ENCODE results near the gene DNAH2. TPM values are rescaled to one million over a fixed set of nuclear protein-coding genes. Genes with fewer than 3 reads are reported as not detected.

Gene DNAH2
- total RNA-seq, 1 donor from 2014 or later: 0.16 TPM

DNA sequence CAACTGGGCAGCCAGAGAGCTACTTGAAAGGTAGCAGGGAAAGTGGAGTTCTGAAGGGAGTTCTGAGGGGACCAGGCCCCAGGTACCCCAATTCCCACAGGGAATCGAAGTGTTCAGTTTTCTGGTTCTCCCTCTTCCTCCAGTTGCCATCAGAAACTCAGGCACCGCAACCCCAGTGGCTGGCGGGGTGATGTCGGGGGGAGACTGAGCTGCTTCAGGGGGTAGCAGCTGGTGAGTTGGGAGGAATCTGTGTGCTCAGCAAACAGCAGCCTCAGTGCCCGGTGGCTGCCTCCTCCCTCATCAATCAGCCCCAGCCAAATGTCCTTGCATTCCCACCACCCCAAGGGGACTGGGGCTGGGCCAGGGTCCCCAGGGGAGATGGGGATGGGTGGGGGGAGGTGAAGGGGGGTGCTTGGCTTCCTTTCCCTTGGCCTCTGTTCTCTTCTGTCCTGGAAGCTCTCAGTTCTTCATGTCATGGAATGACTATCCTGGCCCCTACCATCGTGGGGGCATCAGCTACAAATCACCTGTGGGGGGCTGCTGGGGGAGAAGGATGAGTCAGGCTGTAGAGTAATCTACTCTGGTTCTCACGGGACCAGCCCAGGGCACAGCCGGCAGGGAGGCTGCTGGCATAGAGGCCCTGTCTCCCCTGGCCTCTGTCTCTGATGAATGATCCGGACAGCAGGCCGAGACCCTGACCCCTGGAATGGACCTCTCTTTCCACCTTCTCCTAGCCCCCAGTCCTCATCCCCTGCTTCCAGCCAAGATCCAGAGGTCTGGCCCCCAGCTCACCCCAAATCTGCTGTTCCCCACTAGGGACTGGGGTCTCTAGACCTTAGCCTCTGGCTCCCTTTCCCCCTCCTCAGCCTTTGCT lies 2.6 kb upstream of the DNAH2 start:
- intact Hi-C loops (cut with DNase I): no loop called here
- DNase-seq (ENCODE audit: low spot score): no peak

DNA sequence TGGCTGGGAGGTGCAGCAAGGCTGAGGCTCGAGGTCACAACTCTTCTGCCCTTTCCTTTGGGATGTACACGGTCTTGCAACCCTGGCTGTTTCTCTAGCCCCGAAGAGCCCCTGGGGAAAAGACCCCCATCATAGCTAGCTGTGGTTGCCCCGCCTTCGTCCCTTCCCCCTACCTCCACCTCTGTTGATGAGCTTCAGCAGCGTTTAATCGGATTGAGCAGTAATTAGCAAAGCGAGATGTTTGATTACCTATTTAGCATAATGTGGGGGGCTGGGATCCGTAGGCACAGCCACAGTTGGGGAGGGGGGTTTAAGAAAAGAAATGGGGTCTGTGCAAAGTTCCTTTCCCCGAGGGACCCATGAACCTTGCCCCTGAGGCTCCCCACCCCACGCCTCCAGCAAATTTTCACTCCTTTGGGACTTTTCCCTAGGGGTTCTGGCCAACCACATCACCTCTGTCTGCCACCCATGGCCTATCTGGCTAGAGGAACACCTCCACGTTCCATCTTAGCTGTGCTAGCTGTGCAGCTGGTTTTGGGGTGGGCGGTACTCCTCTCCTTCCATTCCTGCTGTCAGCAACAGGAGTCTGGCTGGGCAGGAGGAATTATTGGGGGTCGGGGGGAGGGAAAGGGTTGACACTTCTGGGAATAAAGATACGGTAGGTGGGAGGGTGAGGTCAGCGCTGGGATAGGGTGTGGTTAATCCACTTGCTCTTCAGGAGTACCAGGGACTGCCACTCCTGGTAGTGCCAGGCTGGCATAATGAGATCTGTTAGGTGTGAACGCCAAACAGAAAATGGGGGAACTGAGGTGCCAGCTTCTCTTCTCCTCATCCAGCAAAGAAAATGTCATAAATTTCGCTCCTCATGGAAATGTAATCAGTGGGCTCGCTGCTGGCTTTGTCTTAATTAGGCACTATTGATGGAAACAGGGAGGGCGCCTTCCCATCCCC lies 1.3 kb upstream of the DNAH2 start:
- intact Hi-C loops (cut with DNase I): no loop called here
- DNase-seq (ENCODE audit: low spot score): no peak

DNA sequence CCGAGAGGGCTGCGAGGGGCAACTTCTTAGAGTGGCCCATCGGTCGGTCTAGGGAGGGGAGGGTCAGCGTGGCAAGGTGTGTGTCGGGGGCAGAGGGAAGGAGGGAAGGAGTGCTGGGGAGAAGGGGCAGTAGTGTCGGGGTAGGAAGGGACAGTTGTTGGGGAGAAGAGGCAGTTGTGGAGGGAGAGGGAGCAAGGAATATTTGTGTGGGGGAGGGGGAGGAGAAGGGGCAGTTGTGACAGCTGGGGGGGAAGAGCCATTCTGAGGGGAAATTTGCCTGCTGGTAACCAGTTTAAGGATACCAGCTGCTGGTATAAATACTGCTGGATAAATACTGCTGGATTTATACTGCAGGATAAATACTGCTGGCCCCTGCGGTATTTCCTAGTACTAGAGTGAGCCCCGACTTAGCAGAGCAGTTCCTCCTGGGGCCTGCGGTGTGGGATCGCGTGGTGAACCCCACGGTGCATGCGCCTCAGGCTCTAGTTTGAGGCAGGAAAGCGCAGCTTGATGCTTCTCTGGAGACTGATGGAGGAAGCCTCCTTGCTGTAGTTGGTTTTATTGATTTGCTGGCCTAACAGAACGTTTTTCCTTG lies 309 bp downstream of the DNAH2 start:
- intact Hi-C loops (cut with DNase I): loop anchor here (1.0 kb wide), 1 partner anchor 30 kb away; the partner anchor contains the start of gene WRAP53
- DNase-seq (ENCODE audit: low spot score): no peak

DNA sequence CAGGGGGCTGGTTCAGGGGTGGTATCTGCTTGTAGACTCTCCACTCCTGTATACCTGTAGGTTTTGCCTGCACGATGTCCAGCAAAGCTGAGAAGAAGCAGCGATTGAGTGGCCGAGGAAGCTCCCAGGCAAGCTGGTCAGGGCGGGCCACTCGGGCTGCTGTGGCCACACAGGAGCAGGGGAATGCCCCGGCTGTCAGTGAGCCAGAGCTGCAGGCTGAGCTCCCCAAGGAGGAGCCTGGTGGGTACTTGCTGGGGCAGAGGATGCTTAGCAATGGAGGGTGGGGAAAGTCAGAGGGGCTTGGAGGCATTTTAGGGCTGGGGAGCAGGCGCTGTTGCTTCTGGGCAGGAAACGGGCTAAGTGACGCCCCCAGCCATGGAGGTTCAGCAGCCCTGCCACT lies 2.1 kb downstream of the DNAH2 start:
- intact Hi-C loops (cut with DNase I): no loop called here
- DNase-seq (ENCODE audit: low spot score): no peak

DNA sequence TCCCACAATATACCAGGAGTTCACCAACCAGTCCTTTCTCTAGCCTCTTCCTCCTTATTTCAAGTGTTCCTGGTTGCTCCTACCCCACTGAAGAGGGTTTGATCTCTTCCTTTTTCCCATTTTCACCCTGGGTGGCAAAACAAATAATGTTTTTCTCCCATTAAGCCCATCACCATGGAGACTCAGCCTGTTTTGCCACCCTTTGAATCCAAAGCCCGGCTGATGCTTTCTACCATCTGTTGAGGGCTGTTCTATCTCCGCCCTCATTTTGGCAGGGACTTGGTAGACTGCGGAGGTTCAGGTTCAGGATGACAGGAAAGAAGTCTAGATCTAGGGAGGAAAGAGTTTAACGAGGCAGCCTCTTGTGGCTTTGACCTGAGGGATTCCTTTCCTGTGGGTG lies 2.6 kb downstream of the DNAH2 start:
- DNase-seq (ENCODE audit: low spot score): no peak
- intact Hi-C loops (cut with DNase I): no loop called here

DNA sequence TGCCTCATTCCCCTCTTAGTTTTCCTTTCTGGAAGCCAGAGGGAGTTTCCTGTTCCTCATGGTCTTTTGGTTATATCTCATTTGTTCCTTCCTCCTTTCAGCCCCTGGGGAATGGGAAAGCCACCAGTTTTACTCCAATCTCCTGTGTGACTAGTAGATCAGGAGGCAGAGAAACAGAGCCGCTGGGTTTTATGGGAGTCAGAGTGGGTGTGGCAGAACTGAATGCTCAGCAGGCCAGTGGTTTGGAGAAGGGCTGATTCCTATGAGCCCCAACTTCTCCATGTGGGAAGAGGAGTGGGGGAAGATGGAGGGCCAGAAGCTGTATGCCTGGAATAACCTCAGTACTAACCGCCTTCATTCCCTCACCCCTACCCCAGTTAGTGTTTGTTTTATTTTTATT lies 4.1 kb downstream of the DNAH2 start:
- intact Hi-C loops (cut with DNase I): no loop called here
- no peak for DNase-seq (ENCODE audit: low spot score)

DNA sequence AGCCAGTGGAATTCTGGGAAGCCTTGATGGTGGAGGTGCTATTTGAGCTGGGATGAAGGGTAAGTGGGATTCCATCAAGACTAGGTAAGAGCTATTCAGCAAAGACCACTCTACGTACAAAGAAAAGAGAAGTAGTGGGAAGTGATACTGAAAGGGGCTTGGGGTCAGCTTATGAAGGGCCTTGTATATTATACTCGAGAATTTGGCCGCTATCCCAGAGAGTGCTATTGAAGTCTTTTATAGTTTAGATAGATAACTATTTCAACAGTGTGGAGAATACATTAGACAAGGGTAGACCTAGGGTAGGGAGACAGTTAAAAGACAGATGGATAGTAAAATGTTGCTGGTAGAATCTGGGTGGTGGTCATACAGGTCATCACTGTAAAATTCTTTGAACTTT lies 10.3 kb downstream of the DNAH2 start:
- no peak for DNase-seq (ENCODE audit: low spot score)
- intact Hi-C loops (cut with DNase I): no loop called here

DNA sequence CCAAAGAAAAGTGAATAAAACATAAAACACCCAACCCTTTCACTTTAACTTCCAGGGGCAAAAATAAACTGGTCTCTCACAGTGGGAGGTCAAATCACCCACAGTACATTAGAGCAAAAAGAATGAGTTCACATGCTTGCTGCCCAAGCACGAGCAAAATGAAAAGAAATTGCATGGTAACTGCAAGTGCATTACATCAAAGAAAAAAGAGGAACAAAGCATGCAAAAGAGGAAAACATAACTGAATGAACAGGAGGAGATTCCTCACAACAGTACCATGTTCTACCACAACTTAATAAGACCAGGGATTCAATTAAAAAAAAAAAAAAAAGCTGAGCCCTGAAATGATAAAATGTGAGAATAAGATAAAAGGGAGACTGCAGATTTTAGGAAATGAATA lies 12.3 kb downstream of the DNAH2 start:
- intact Hi-C loops (cut with DNase I): no loop called here
- DNase-seq (ENCODE audit: low spot score): no peak

DNA sequence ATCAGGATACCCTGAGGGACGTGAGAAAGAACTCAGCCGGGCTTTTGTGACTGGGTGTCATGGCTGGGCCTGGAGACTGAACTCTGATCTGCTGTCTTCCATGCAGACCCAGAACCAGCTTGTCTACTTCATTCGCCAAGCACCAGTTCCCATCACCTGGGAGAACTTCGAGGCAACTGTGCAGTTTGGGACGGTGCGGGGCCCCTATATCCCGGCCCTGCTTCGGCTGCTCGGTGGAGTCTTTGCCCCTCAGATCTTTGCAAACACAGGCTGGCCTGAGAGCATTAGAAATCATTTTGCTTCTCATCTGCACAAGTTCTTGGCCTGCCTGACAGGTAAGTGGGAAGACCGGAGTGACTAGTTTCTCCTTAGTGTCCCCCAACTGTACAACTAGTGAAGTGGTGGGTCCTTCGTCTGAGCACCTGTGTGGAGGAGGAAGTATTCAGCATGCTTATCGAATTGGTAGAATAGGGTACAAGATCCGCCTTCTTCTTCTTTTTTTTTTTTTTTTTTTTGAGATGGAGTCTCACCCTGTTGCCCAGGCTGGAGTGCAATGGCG lies 15.5 kb downstream of the DNAH2 start:
- intact Hi-C loops (cut with DNase I): no loop called here
- DNase-seq (ENCODE audit: low spot score): no peak

DNA sequence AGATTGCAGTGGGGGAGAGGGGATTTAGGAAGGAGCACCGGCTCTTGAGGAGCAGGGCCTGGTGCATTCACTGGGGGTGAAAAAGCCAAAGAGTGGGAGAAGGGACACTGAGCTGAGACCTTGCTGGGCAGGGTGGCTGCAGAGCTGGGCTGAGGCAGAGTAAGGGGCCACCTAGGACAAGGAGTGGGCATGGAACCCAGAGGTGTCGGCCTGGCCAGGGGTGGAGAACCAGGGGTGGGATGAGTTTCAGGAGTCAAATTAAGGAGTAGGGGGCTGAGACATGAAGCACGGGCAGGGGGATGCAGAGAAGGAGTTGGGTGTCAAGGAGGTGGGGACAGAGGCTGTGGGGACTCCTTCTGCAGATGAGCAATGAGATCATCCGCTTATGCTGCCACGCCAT lies 20.1 kb downstream of the DNAH2 start:
- intact Hi-C loops (cut with DNase I): no loop called here

DNA sequence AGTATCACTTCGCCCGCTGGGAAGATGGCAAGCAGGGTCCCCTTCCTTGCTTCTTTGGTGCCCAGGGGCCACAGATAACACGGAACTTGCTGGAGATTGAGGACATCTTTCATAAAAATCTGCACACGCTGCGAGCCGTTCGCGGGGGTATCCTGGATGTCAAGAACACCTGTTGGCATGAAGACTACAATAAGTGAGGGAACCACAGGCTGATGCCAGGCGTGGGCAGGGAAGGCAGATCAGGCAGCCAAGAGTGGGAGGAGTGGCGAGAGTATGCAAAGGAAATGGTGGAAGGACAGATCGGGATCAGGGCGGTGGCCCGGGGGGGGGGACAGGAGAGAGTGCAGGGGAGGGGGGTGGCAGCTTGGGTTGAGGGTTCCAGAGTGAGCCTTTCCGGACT lies 22.2 kb downstream of the DNAH2 start:
- DNase-seq (ENCODE audit: low spot score): no peak
- intact Hi-C loops (cut with DNase I): loop anchor here (5.0 to 10.0 kb wide), 4 partner anchors 83 to 318 kb away; no protein-coding TSS in a partner anchor

More for the DNA sequence above, 20.1 kb downstream of the DNAH2 start:
- DNase-seq (ENCODE audit: low spot score): no peak

DNA sequence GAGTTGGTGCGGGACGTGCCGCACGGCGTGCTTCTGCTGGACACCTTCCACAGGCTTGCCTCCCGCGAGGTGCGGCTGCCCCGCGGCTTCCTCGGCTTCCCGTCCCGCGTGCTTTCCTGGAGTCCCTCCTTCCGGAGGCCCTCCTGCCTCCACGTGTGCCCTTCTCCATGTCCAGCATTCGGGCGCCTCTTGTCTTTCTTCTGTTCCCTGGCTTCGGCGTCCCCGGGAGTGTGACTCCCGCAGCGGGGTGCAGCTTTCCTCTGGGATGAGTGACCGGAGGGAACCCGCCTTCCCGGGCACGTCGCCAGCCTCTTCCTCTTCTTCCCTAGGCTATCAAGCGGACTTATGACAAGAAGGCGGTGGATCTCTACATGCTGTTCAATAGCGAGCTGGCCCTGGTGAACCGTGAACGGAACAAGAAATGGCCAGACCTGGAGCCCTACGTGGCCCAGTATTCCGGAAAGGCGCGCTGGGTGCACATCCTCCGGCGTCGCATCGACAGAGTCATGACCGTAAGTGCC lies 23.0 kb downstream of the DNAH2 start:
- DNase-seq (ENCODE audit: low spot score): no peak
- intact Hi-C loops (cut with DNase I): loop anchor here (5.0 to 10.0 kb wide), 4 partner anchors 82 to 317 kb away; no protein-coding TSS in a partner anchor

DNA sequence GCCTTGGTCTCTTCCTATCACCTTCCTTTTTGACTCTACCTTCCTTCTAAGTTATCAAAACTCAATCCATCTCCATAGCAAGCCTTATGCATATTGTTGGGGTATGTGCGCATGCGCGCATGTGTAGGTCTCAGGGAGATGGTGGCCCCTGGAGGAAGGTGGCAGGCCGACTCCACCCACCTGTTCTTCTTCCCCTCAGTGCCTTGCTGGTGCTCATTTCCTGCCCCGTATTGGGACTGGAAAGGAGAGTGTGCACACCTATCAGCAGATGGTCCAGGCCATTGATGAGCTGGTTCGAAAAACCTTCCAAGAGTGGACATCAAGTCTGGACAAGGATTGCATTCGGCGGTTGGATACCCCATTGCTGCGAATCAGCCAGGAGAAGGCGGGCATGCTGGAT lies 25.2 kb downstream of the DNAH2 start:
- DNase-seq (ENCODE audit: low spot score): no peak
- intact Hi-C loops (cut with DNase I): loop anchor here (2.0 to 10.0 kb wide), 5 partner anchors 80 to 315 kb away; no protein-coding TSS in a partner anchor

DNA sequence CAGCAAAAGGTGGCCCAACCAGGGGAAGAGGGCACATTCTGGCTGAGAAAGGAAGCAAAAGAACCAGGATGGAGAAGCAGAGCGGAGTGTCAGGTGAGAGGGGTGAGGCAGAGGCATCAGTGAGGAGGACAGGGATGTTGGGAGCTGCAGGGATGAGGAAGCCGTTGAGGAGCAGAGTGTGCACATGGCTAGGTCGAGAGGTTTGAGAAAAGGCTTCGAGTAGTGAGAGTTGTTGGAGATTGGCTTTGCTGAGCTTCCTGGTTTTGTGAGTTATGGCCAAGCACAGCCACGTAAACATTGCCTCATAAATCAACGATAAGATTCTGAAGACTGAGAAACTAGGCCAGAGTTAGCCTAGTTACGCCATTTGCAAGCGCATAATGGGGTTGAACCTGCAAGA lies 26.9 kb downstream of the DNAH2 start:
- no peak for DNase-seq (ENCODE audit: low spot score)
- intact Hi-C loops (cut with DNase I): loop anchor here (5.0 to 10.0 kb wide), 4 partner anchors 78 to 313 kb away; no protein-coding TSS in a partner anchor

DNA sequence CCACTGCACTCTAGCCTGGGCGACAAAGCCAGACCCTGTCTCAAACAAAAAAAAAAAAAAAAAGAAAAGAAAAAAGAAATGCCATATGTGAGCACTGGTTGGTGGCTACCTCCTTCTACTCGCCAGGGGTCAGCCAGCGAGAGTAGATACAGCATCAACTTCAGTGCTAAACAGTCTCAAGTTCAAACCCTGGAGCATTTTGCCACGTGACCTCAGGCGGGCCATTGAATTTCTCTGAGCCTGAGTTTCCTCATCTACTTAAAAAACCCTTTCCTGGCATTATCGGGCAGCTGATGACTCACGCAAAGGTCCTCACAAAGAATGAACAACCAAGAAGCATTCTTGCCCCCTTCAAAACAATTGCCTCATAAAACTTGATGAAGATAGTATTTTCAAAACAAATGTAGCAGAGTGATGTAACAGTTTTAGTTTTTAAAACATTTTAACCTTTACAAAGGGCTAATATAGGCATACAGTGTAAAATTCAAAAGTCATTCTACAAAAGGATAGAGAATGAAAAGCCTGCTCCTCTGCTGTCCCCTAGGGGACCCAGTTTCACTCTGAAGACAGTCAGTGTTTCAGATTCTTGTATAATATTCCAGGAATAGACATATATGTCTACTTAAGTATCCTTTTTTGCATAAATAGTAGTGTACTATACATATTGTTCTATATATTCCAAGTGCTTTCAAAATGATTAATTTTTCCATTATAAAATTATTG lies 28.4 kb downstream of the DNAH2 start:
- peak; percentile 76 for DNase-seq (ENCODE audit: low spot score)
- intact Hi-C loops (cut with DNase I): loop anchor here (10.0 kb wide), 1 partner anchor 149 kb away; no protein-coding TSS in a partner anchor

DNA sequence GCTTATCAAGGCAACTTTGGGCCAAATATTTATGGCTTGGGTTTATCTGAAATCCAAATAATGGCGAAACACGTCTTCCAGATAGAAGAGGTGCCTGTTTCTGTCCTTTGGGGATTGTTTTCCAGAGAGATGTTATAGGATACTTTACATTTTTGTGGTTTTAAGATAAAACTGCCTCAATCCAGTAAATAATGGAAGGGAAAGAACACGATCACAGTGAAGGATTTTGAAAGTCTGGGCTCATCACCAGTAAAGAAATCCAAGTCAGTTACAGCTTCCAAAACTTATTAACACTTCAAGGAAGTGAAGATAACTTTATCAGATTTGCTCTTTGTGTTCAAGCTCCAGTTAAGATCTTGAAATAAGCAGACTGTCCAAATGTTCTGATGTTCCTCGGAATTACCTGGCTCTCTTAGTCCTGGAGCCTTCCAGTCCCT lies 30.1 kb downstream of the DNAH2 start:
- intact Hi-C loops (cut with DNase I): loop anchor here (10.0 kb wide), 1 partner anchor 147 kb away; no protein-coding TSS in a partner anchor
- no peak for DNase-seq (ENCODE audit: low spot score)

DNA sequence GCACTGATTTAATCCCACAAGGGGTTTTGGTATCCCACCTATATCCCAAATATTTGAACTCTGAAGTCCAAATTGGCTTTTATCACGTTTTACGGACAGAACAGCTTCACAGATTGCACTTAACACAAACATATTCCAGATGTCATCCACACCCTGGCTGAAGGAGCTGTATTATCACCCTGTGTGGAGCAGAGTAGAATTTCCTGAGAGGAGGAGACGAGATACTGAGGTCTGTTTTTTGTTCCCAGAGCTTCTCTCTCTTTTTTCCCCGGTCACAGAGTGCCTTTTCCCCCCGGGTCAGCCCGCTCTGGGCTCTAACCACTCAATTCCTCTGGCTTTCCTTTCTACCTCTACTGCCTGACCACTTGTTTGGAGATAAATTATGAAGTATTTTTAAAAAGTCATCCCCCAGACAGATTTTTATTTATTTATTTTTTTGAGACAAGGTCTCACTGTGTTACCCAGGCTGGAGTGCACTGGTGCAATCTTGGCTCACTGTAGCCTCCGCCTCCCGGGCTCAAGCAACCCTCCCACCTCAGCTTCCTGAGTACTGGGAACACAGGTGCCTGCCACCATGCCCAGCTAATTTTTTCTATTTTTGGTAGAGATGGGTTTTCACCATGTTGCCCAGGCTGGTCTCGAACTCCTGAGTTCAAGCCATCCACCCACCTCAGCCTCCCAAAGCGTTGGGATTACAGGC lies 30.7 kb downstream of the DNAH2 start:
- intact Hi-C loops (cut with DNase I): loop anchor here (10.0 kb wide), 1 partner anchor 147 kb away; no protein-coding TSS in a partner anchor
- no peak for DNase-seq (ENCODE audit: low spot score)

DNA sequence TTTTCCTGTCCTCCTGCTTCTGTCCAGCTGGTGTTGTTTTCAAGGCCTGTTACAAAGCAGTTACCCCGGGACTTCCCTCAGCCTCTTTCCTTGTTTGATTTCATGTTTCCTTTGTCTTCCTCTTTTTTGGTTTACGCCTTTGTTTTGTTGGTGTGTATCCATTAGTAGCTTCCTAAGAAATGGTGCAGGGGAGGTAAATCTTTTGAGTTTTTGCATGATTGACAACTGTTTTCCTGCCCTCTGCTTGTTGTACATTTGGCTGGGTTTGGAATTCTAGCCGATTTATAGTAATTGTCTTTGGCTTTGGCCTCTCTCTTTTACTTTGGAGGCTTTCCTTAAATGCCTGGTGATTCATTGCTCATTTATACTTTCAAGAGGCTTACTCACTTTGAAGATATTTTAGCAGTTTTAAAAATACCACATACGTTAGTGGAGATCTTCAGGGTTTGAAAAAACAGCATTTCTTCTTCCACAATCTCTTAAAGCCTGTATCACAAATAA lies 32.8 kb downstream of the DNAH2 start:
- no peak for DNase-seq (ENCODE audit: low spot score)
- intact Hi-C loops (cut with DNase I): no loop called here

Data from cardiac septum (tissue), 1 donor.